Uterus (tissue), 2 donors: Measurements from ENCODE around the gene ARFRP1.
"Not testable (repeated sequence)": the region's sequence is repeated elsewhere in the genome, so short reads cannot be mapped to it uniquely, and the experiment has no call there.

Experiments used
- CTCF ChIP-seq, 4 experiments: fragments of 200-600 bp in 2 of 4; fragments of 450-650 bp in 2 of 4; sonication (generic) in 2 of 4; IDR thresholded peaks; one replicate each; pipeline ENCODE4 v1.5.1; 2016 to 2019; ENCODE audit warnings: antibody characterized with exemption in 4 of 4, mild to moderate bottlenecking in 2 of 4, moderate library complexity in 1 of 4
- POLR2A ChIP-seq, 2 donors: fragments of 450-650 bp; IDR thresholded peaks; one replicate each; pipeline ENCODE4 v1.6.1; 2016; ENCODE audit warnings: antibody characterized with exemption in 2 of 2, mild to moderate bottlenecking in 1 of 2, moderate library complexity in 1 of 2

GRCh38 chr20:63671695-63672094, 36.1 kb downstream of the ARFRP1 start:
- TF ChIP-seq CTCF, POLR2A (IDR thresholded peaks at IDR 0.05): not testable (repeated sequence)
